OCI-LY1 (cell line): ENCODE results near the gene FAH.

ENCODE experiments used
- H2AFZ ChIP-seq: fragments of 200-600 bp; sonication (generic), shearing (Covaris generic); 2 replicates; pipeline ENCODE4 v1.6.0; 2014; ENCODE audit warnings: antibody characterized with exemption, mild to moderate bottlenecking, low read length
- H3F3A ChIP-seq: fragments of 200-600 bp; sonication (generic), shearing (Covaris generic); 2 replicates; pipeline ENCODE4 v1.6.0; 2014; ENCODE audit warnings: mild to moderate bottlenecking, antibody characterized with exemption, low read length, moderate library complexity; ENCODE audit not compliant: insufficient read depth
- H3K27ac ChIP-seq: fragments of 200-600 bp; sonication (generic); 2 replicates; pipeline ENCODE4 v1.5.1; 2014; ENCODE audit warnings: low read length, mixed run types, mild to moderate bottlenecking, low read depth; ENCODE audit not compliant: poor library complexity, severe bottlenecking
- H3K27me3 ChIP-seq: fragments of 200-600 bp; sonication (generic); 2 replicates; pipeline ENCODE4 v1.6.0; 2014; ENCODE audit warnings: antibody characterized with exemption, mild to moderate bottlenecking, low read length, moderate library complexity; ENCODE audit not compliant: insufficient read depth
- H3K36me3 ChIP-seq: fragments of 200-600 bp; sonication (generic); 2 replicates; pipeline ENCODE4 v1.6.1; 2014; ENCODE audit warnings: mild to moderate bottlenecking, antibody characterized with exemption, low read length, moderate library complexity, mixed read lengths; ENCODE audit not compliant: insufficient read depth
- H3K4me1 ChIP-seq: fragments of 200-600 bp; sonication (generic); 2 replicates; pipeline ENCODE4 v1.5.1; 2014; ENCODE audit warnings: mild to moderate bottlenecking, low read length, moderate library complexity; ENCODE audit not compliant: insufficient read depth, severe bottlenecking
- H3K4me2 ChIP-seq: fragments of 200-600 bp; sonication (generic), shearing (Covaris generic); 2 replicates; pipeline ENCODE4 v1.6.1; 2014; ENCODE audit warnings: low read length
- H3K4me3 ChIP-seq: fragments of 200-600 bp; sonication (generic); 2 replicates; pipeline ENCODE4 v1.5.1; 2014; ENCODE audit warnings: low read length, low read depth, mild to moderate bottlenecking, mixed read lengths; ENCODE audit not compliant: poor library complexity, severe bottlenecking
- H3K79me2 ChIP-seq: fragments of 200-600 bp; shearing (Covaris generic); 2 replicates; pipeline ENCODE4 v1.6.1; 2016; ENCODE audit warnings: mixed run types, low read length, mixed read lengths; ENCODE audit not compliant: insufficient read depth
- H3K9ac ChIP-seq: fragments of 200-600 bp; sonication (generic), shearing (Covaris generic); 2 replicates; pipeline ENCODE4 v1.6.1; 2014; ENCODE audit warnings: mild to moderate bottlenecking, low read length, mixed read lengths
- H3K9me2 ChIP-seq: fragments of 200-600 bp; sonication (generic), shearing (Covaris generic); 2 replicates; pipeline ENCODE4 v1.6.1; 2014; ENCODE audit warnings: low read depth, mild to moderate bottlenecking, low read length, mixed read lengths
- H3K9me3 ChIP-seq: fragments of 200-600 bp; shearing (Covaris generic); 2 replicates; pipeline ENCODE4 v1.6.1; 2014; ENCODE audit warnings: low read length, mixed read lengths
- H4K20me1 ChIP-seq: fragments of 200-600 bp; sonication (generic), shearing (Covaris generic); 2 replicates; pipeline ENCODE4 v1.6.0; 2016; ENCODE audit warnings: mild to moderate bottlenecking, low read length; ENCODE audit not compliant: insufficient read depth
- EZH2 ChIP-seq: fragments of 200-600 bp; sonication (generic), shearing (Covaris generic); IDR thresholded peaks from 2 replicates; pipeline ENCODE4 v1.8.0; 2017; ENCODE audit warnings: borderline replicate concordance, mixed run types, mild to moderate bottlenecking, antibody characterized with exemption, low read length, moderate library complexity, mixed read lengths
- TF ChIP-seq, protein P1 (sequence below): fragments of 200-600 bp; sonication (generic), shearing (Covaris generic); IDR thresholded peaks from 2 replicates; pipeline ENCODE4 v1.5.1; 2017; ENCODE audit warnings: mild to moderate bottlenecking, antibody characterized with exemption, low read length, moderate library complexity, mixed read lengths

Gene FAH

DNA sequence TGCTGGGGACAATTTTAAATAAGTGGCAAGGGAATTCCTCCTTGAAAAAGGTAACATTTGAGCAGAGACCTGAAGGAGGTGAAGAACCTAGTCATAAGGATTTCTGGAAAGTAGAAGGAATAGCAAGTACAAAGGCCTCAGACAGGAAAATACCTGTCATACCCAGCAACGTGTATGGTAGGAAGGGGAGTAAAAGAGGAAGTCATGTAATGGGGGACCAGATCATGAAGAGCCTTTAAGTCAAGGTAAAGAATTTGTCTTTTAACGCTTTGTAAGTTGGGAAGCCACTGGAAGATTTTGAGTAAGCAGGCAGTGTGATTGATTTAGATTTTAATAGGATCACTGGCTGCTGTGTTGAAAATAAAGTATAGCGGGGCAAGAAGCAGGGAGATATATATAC, 43.4 kb upstream of the FAH start:
- peaks cover 32% of the 10 kb centered on the region for H3K4me1 ChIP-seq
- H3K27ac ChIP-seq, result no peak overlapping the region
- H3K79me2 ChIP-seq, result peaks cover 81% of the 10 kb centered on the region

DNA sequence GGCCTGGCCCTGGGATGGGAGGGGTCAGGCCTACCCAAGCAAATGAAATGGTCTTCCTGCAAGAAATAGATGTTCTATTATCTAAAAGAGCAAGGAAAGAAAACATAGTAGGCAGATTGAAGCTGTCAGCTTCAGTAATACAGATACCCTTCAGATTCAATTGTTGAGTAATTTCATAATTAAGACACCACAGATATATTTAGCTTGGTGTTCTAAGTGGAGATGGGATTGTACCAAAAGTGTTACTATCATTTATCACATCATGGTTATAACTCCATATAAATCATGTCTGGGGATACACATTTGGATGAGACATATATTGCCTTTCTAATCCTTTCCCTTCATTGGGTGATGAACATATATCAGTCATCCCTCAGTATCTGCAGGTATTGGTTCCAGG, 41.9 kb upstream of the FAH start:
- H4K20me1 ChIP-seq, result no peaks in the 10 kb centered on the region
- H3K9ac ChIP-seq, result no peak overlapping the region
- H3K36me3 ChIP-seq, result peaks cover 6% of the 10 kb centered on the region; the same call in 1 of the 2 replicates
- H2AFZ ChIP-seq, result no peak overlapping the region
- peaks cover 81% of the 10 kb centered on the region for H3K79me2 ChIP-seq
- TF ChIP-seq, protein P1, sequence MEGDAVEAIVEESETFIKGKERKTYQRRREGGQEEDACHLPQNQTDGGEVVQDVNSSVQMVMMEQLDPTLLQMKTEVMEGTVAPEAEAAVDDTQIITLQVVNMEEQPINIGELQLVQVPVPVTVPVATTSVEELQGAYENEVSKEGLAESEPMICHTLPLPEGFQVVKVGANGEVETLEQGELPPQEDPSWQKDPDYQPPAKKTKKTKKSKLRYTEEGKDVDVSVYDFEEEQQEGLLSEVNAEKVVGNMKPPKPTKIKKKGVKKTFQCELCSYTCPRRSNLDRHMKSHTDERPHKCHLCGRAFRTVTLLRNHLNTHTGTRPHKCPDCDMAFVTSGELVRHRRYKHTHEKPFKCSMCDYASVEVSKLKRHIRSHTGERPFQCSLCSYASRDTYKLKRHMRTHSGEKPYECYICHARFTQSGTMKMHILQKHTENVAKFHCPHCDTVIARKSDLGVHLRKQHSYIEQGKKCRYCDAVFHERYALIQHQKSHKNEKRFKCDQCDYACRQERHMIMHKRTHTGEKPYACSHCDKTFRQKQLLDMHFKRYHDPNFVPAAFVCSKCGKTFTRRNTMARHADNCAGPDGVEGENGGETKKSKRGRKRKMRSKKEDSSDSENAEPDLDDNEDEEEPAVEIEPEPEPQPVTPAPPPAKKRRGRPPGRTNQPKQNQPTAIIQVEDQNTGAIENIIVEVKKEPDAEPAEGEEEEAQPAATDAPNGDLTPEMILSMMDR, result no peak
- TF ChIP-seq EZH2, result no peak
- H3K27me3 ChIP-seq, result no peaks in the 10 kb centered on the region
- no peak overlapping the region for H3K27ac ChIP-seq
- H3F3A ChIP-seq, result no peaks in the 10 kb centered on the region
- no peaks in the 10 kb centered on the region for H3K9me2 ChIP-seq
- H3K4me3 ChIP-seq, result no peak overlapping the region
- no peaks in the 10 kb centered on the region for H3K9me3 ChIP-seq
- H3K4me1 ChIP-seq, result peaks cover 27% of the 10 kb centered on the region
- no peak overlapping the region for H3K4me2 ChIP-seq

More for the DNA sequence above, 43.4 kb upstream of the FAH start:
- H3K9me2 ChIP-seq, result no peaks in the 10 kb centered on the region
- H3K9me3 ChIP-seq, result no peaks in the 10 kb centered on the region
- no peak overlapping the region for H3K4me3 ChIP-seq
- H3F3A ChIP-seq, result no peaks in the 10 kb centered on the region
- no peaks in the 10 kb centered on the region for H3K27me3 ChIP-seq
- no peak overlapping the region for H3K9ac ChIP-seq
- no peak overlapping the region for H3K4me2 ChIP-seq
- TF ChIP-seq EZH2, result no peak
- TF ChIP-seq, protein P1, result no peak
- no peaks in the 10 kb centered on the region for H4K20me1 ChIP-seq
- no peak overlapping the region for H2AFZ ChIP-seq
- peaks cover 6% of the 10 kb centered on the region; the same call in 1 of the 2 replicates for H3K36me3 ChIP-seq

DNA sequence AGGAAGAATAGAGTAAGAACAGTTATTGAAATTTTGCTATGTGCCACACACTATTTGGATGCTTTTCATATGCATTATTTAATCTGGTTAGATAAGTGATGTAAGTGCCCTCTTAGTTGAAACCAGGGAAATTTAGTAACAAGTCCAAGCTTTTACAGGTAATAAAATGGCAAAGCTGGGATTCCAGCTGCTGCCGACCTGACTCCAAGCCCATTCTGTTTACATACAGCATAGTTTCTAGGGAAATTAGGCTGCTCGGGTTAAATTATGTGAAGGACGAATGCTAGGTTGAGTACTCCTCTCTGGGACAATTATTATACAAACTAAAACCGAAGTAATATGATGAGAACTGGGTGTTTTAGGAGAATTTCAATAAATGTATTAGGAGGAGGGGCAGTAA, 38.7 kb upstream of the FAH start:
- Histone ChIP-seq H3K4me2 (no peak overlapping the region), H3K27me3 (no peaks in the 10 kb centered on the region), H3K36me3 (peaks cover 6% of the 10 kb centered on the region; the same call in 1 of the 2 replicates), H3K9me2 (no peaks in the 10 kb centered on the region), H3K9ac (no peak overlapping the region), H2AFZ (no peak overlapping the region), H3F3A (no peaks in the 10 kb centered on the region), H3K27ac (no peak overlapping the region), H4K20me1 (no peaks in the 10 kb centered on the region), H3K4me1 (peaks cover 33% of the 10 kb centered on the region), H3K9me3 (no peaks in the 10 kb centered on the region), H3K79me2 (peaks cover 87% of the 10 kb centered on the region), H3K4me3 (no peak overlapping the region)
- TF ChIP-seq, protein P1, result no peak
- no peak for TF ChIP-seq EZH2
